ENCODE data around the gene HGS. TPM values are rescaled to one million over a fixed set of nuclear protein-coding genes. Genes with fewer than 3 reads are reported as not detected.

HGS gene
- total and polyA plus RNA-seq, 2 donors (not counting 3 experiments of a cell fraction or from before 2014, with no cell fraction given) = 166 to 191 TPM

DNA sequence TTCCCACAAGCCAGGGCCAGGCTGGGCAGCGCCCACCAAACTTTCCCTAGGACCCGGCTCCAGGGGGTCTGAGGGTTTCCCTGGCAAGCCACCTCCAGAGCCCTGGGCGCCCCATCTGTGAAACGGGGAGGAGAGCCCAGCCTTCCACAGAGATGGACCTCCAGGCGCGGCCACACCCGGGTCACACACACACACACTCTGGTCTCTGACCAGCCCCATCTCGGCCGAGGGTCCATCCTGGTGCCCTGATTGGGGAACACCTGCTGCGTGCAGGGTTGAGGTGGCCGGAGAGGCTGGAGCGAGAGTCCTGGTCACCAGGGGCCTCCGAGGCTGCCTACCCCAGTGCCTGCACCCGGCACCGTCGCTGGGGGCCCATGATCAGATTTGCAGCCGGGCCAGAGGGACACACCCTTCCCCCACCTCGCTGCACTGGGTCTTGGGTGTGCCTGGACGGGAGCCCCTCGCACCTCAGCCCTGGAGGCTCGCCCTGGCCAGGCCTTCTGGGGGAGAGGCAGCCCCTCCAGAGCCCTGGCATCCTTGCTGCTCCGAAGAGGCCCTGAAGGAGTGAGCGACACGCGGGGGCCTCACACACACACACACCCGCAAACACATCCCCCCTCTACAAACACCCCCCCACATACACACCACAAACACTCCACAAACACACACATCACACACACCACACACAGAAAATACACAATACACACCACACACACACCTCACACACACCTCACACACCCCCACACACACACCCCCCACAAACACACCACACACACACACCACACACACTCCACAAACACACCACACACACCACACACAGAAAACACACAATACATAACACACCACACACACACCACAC, 58.0 kb downstream of the HGS start:
- no peak overlapping the region for H3K4me3 ChIP-seq (replicated peaks in 1 of 3; ENCODE audit: insufficient read depth in 1 of 3, low read depth in 1 of 3, low read length in 3 of 3)
- H3K27me3 ChIP-seq (ENCODE audit: control insufficient read depth in 2 of 2, insufficient read depth in 2 of 2, low read length in 2 of 2) = no peaks in the 10 kb centered on the region
- no peak overlapping the region for H2AFZ ChIP-seq (ENCODE audit: low read depth, low read length)
- no peaks in the 10 kb centered on the region for H3K36me3 ChIP-seq (ENCODE audit: control insufficient read depth in 2 of 2, extremely low read depth in 1 of 2, insufficient read depth in 2 of 2, low read length in 2 of 2)
- no peaks in the 10 kb centered on the region for H3K9me3 ChIP-seq (replicated peaks; ENCODE audit: control insufficient read depth, insufficient read depth, low read length)
- intact Hi-C loops (cut with micrococcal nuclease) (no loop called here), dilution Hi-C loops (cut with MboI; ENCODE audit: extremely low pct_ligation_motif_present, low sequenced_read_pairs) (no loop called here)
- BruUV-seq (replicated peaks) = no TSS peak
- H3K9ac ChIP-seq (replicated peaks; ENCODE audit: extremely low read depth, insufficient read depth, low read length) = no peak overlapping the region
- no peak overlapping the region for H3K27ac ChIP-seq (ENCODE audit: insufficient read depth, low read depth, low read length)
- no peaks in the 10 kb centered on the region for H3K9me1 ChIP-seq (replicated peaks; ENCODE audit: control insufficient read depth, extremely low read depth, insufficient read depth, low read length)
- H3K79me2 ChIP-seq (ENCODE audit: control insufficient read depth, insufficient read depth, low read length) = no peaks in the 10 kb centered on the region
- no peaks in the 10 kb centered on the region for H4K20me1 ChIP-seq (replicated peaks; ENCODE audit: control insufficient read depth, extremely low read depth, insufficient read depth, low read length)
- CTCF ChIA-PET = no interaction called here
- no peak for TF ChIP-seq JUN (IDR thresholded peaks at IDR 0.05; ENCODE audit: borderline replicate concordance, insufficient read depth, insufficient read length, low read depth)
- no peak for TF ChIP-seq FOS (IDR thresholded peaks at IDR 0.05; ENCODE audit: borderline replicate concordance, insufficient read depth, low read length)
- TF ChIP-seq POLR2A (IDR thresholded peaks at IDR 0.05; ENCODE audit: low read depth, low read length) = no peak
- no peak for TF ChIP-seq GATA2 (IDR thresholded peaks at IDR 0.05; ENCODE audit: insufficient read depth, insufficient read length, low read depth, low read length)
- TF ChIP-seq, protein P1, sequence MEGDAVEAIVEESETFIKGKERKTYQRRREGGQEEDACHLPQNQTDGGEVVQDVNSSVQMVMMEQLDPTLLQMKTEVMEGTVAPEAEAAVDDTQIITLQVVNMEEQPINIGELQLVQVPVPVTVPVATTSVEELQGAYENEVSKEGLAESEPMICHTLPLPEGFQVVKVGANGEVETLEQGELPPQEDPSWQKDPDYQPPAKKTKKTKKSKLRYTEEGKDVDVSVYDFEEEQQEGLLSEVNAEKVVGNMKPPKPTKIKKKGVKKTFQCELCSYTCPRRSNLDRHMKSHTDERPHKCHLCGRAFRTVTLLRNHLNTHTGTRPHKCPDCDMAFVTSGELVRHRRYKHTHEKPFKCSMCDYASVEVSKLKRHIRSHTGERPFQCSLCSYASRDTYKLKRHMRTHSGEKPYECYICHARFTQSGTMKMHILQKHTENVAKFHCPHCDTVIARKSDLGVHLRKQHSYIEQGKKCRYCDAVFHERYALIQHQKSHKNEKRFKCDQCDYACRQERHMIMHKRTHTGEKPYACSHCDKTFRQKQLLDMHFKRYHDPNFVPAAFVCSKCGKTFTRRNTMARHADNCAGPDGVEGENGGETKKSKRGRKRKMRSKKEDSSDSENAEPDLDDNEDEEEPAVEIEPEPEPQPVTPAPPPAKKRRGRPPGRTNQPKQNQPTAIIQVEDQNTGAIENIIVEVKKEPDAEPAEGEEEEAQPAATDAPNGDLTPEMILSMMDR (IDR thresholded peaks at IDR 0.05; ENCODE audit: extremely low read depth in 1 of 2, insufficient read depth in 1 of 2, low read depth in 1 of 2, low read length in 2 of 2) = no peak
- FAIRE-seq (no peak), DNase-seq (ENCODE audit: low read depth, low spot score) (no peak)
- H3K4me2 ChIP-seq (ENCODE audit: insufficient read depth, low read length) = no peak overlapping the region
- peaks cover 4% of the 10 kb centered on the region for H3K4me1 ChIP-seq (ENCODE audit: control insufficient read depth, extremely low read depth, insufficient read depth, low read length)
- POLR2A ChIA-PET = no interaction called here

Small RNA genes within 50 kb of the gene (microRNA-seq; reads per million reads assigned to microRNA genes)
- gene MIR6786 (ENCODE audit: borderline number of aligned reads, borderline replicate concordance) = not detected

Small RNA genes within 50 kb of the gene (small RNA-seq; reads per million reads assigned to genes)
- gene MIR6786 (ENCODE audit: insufficient read depth, insufficient read length, low read depth, low replicate concordance) = not detected

Other genes with a start within 250 kb of the HGS start
- 6,127 and 6,180 TPM in 2 replicates for gene ACTG1, start 171.2 kb upstream of the HGS start, total RNA-seq
- 7,850 and 10,663 TPM in 2 replicates for gene ACTG1, start 171.2 kb upstream of the HGS start, polyA plus RNA-seq
- 0.58 and 0.71 TPM in 2 replicates for gene FSCN2, start 155.6 kb upstream of the HGS start, total RNA-seq
- 0.32 and 0.46 TPM in 2 replicates for gene FSCN2, start 155.6 kb upstream of the HGS start, polyA plus RNA-seq
- 50.2 and 54.3 TPM in 2 replicates for gene FAAP100, start 131.7 kb upstream of the HGS start, total RNA-seq
- 35.4 and 40.4 TPM in 2 replicates for gene FAAP100, start 131.7 kb upstream of the HGS start, polyA plus RNA-seq
- 150 and 160 TPM in 2 replicates for gene NPLOC4, start 46.9 kb upstream of the HGS start, total RNA-seq
- 175 and 181 TPM in 2 replicates for gene NPLOC4, start 46.9 kb upstream of the HGS start, polyA plus RNA-seq
- 0.44 and 0.91 TPM in 2 replicates for gene TSPAN10, start 46.8 kb upstream of the HGS start, total RNA-seq
- 1.1 TPM in 2 replicates for gene TSPAN10, start 46.8 kb upstream of the HGS start, polyA plus RNA-seq
- 1.4 and 1.8 TPM in 2 replicates for gene PDE6G, start 27.5 kb upstream of the HGS start, total RNA-seq
- 3.7 and 5.1 TPM in 2 replicates for gene PDE6G, start 27.5 kb upstream of the HGS start, polyA plus RNA-seq
- 18.5 and 20.1 TPM in 2 replicates for gene OXLD1, start 17.4 kb upstream of the HGS start, total RNA-seq
- 35.2 and 47.6 TPM in 2 replicates for gene OXLD1, start 17.4 kb upstream of the HGS start, polyA plus RNA-seq
- gene CCDC137, start 17.3 kb upstream of the HGS start, total RNA-seq = 32.2 and 32.7 TPM in 2 replicates
- gene CCDC137, start 17.3 kb upstream of the HGS start, polyA plus RNA-seq = 12.9 and 18.1 TPM in 2 replicates
- 40.5 and 41.4 TPM in 2 replicates for gene ARL16, start 214 bp upstream of the HGS start, total RNA-seq
- 55.5 and 71.7 TPM in 2 replicates for gene ARL16, start 214 bp upstream of the HGS start, polyA plus RNA-seq
- 89.2 and 91.9 TPM in 2 replicates for gene MRPL12, start 19.4 kb downstream of the HGS start, total RNA-seq
- 99.9 and 126 TPM in 2 replicates for gene MRPL12, start 19.4 kb downstream of the HGS start, polyA plus RNA-seq
- 16.7 and 17.2 TPM in 2 replicates for gene SLC25A10, start 28.3 kb downstream of the HGS start, total RNA-seq
- 16.7 and 22.4 TPM in 2 replicates for gene SLC25A10, start 28.3 kb downstream of the HGS start, polyA plus RNA-seq
- gene GCGR, start 120.1 kb downstream of the HGS start, total RNA-seq = not detected in 2 replicates
- gene GCGR, start 120.1 kb downstream of the HGS start, polyA plus RNA-seq = not detected in 2 replicates
- gene MCRIP1, start 149.3 kb downstream of the HGS start, total RNA-seq = 121 and 129 TPM in 2 replicates
- 205 and 281 TPM in 2 replicates for gene MCRIP1, start 149.3 kb downstream of the HGS start, polyA plus RNA-seq
- gene PPP1R27, start 151.0 kb downstream of the HGS start, total RNA-seq = not detected in 2 replicates
- gene PPP1R27, start 151.0 kb downstream of the HGS start, polyA plus RNA-seq = not detected in 2 replicates
- 872 and 988 TPM in 2 replicates for gene P4HB, start 176.5 kb downstream of the HGS start, total RNA-seq
- gene P4HB, start 176.5 kb downstream of the HGS start, polyA plus RNA-seq = 156 and 201 TPM in 2 replicates
- 617 and 645 TPM in 2 replicates for gene ARHGDIA, start 187.3 kb downstream of the HGS start, total RNA-seq
- 358 and 487 TPM in 2 replicates for gene ARHGDIA, start 187.3 kb downstream of the HGS start, polyA plus RNA-seq
- gene ALYREF, start 207.6 kb downstream of the HGS start, total RNA-seq = 175 and 183 TPM in 2 replicates
- gene ALYREF, start 207.6 kb downstream of the HGS start, polyA plus RNA-seq = 92.0 and 101 TPM in 2 replicates
- 126 and 128 TPM in 2 replicates for gene ANAPC11, start 207.7 kb downstream of the HGS start, total RNA-seq
- 801 and 844 TPM in 2 replicates for gene ANAPC11, start 207.7 kb downstream of the HGS start, polyA plus RNA-seq
- 0.42 TPM in 1 of 2 replicates, not detected in the other for gene NPB, start 218.2 kb downstream of the HGS start, total RNA-seq
- gene NPB, start 218.2 kb downstream of the HGS start, polyA plus RNA-seq = 0.33 and 0.81 TPM in 2 replicates
- 52.3 and 57.1 TPM in 2 replicates for gene PCYT2, start 227.4 kb downstream of the HGS start, total RNA-seq
- 52.0 and 54.6 TPM in 2 replicates for gene PCYT2, start 227.4 kb downstream of the HGS start, polyA plus RNA-seq
- 24.3 and 28.8 TPM in 2 replicates for gene SIRT7, start 234.2 kb downstream of the HGS start, total RNA-seq
- 9.5 and 11.6 TPM in 2 replicates for gene SIRT7, start 234.2 kb downstream of the HGS start, polyA plus RNA-seq
- 30.5 and 35.0 TPM in 2 replicates for gene MAFG, start 243.7 kb downstream of the HGS start, total RNA-seq
- gene MAFG, start 243.7 kb downstream of the HGS start, polyA plus RNA-seq = 27.6 and 28.0 TPM in 2 replicates

All from endothelial cell of umbilical vein (primary cell).